Right lobe of liver (tissue), 4 donors: ENCODE measurements around the gene PPP6R1.

Experiments used
- CTCF ChIP-seq, 4 donors: fragments of 200-600 bp in 3 of 4; fragments of 450-650 bp in 1 of 4; IDR thresholded peaks; one replicate each; pipeline versions ENCODE4 v1.5.1 to v1.8.0; 2016 to 2022; ENCODE audit warnings: antibody characterized with exemption in 4 of 4, mild to moderate bottlenecking in 2 of 4
- POLR2A ChIP-seq: fragments of 450-650 bp; IDR thresholded peaks from one replicate; pipeline ENCODE4 v1.6.1; 2017; ENCODE audit warnings: antibody characterized with exemption, mild to moderate bottlenecking
- donor health status: DM: no; HTN: no; CAD: no.
- donor health status: DM: no; HTN: no; CAD: no.
- donor health status: DM: no; HTN: yes; CAD: no.

- TF ChIP-seq CTCF (IDR thresholded peaks at IDR 0.05) (no peak), POLR2A (no peak)
These were observed 32.0 kb downstream of the PPP6R1 start for GRCh38 chr19:55226788-55227187.
